H1 (cell line): Measurements from ENCODE around the gene ANKRD2. TPM values are rescaled to one million over a fixed set of nuclear protein-coding genes. Genes with fewer than 3 reads are reported as not detected.

Experiments
- CTCF ChIA-PET: fragments of 300-600 bp; sonication (Branson Sonifier 250); formaldehyde crosslinking; loops from one replicate; lab custom pipeline; 2021; ENCODE audit not compliant: partially characterized antibody; lab: Charles Lee
- POLR2A ChIA-PET: fragments of 300-600 bp; sonication (Branson Sonifier 250); formaldehyde crosslinking; loops from one replicate; lab custom pipeline; 2021; ENCODE audit warnings: inconsistent platforms; ENCODE audit not compliant: partially characterized antibody; lab: Charles Lee
- DNase-seq, 2 experiments: peaks; one replicate each; pipeline versions ENCODE4 v3.0.0 to v3.0.0-alpha.2; 2010 to 2022; ENCODE audit warnings: low spot score in 2 of 2, low read depth in 1 of 2, mixed read lengths in 1 of 2
- FAIRE-seq: peaks from 2 replicates; lab custom pipeline; 2011; peaks lifted over from hg19 to GRCh38; lab: Jason Lieb, UNC
- H2AFZ ChIP-seq: 2 replicates; pipeline ENCODE4 v1.8.1; 2012; ENCODE audit warnings: low read length, inconsistent platforms
- H2AK5ac ChIP-seq: 2 replicates; pipeline ENCODE4 v1.6.1; 2013; ENCODE audit warnings: low read depth, low read length
- H2BK120ac ChIP-seq: replicated peaks from 2 replicates; pipeline ENCODE3; 2013; ENCODE audit warnings: low read depth, low read length, inconsistent platforms
- H2BK12ac ChIP-seq: 2 replicates; pipeline ENCODE4 v1.6.1; 2013; ENCODE audit warnings: low read depth, low read length
- H2BK15ac ChIP-seq: 2 replicates; pipeline ENCODE4 v1.6.1; 2013; ENCODE audit warnings: low read length
- H2BK20ac ChIP-seq: 2 replicates; pipeline ENCODE4 v1.6.1; 2013; ENCODE audit warnings: low read length
- H2BK5ac ChIP-seq: 2 replicates; pipeline ENCODE4 v1.6.1; 2013; ENCODE audit warnings: low read depth, low read length
- H3K14ac ChIP-seq: 2 replicates; pipeline ENCODE4 v1.6.1; 2013; ENCODE audit warnings: inconsistent platforms; ENCODE audit not compliant: insufficient read length
- H3K18ac ChIP-seq: 2 replicates; pipeline ENCODE4 v1.6.1; 2013; ENCODE audit warnings: low read length; ENCODE audit errors: extremely low read depth
- H3K23ac ChIP-seq: 2 replicates; pipeline ENCODE4 v1.6.1; 2013; ENCODE audit warnings: inconsistent platforms; ENCODE audit not compliant: insufficient read length
- H3K23me2 ChIP-seq: 2 replicates; pipeline ENCODE4 v1.6.1; 2013; ENCODE audit warnings: low read depth, low read length
- H3K27ac ChIP-seq: 2 replicates; pipeline ENCODE4 v1.6.1; 2011; ENCODE audit warnings: low read depth, low read length, inconsistent platforms
- H3K27me3 ChIP-seq, 4 experiments: replicated peaks in 1 of 4; 1 replicate in 1 of 4; 2 replicates in 3 of 4; pipeline versions ENCODE4 v1.6.1 to v1.8.1; 2011 to 2013; ENCODE audit warnings: low read length in 3 of 4, mild to moderate bottlenecking in 3 of 4, inconsistent platforms in 2 of 4, mixed read lengths in 2 of 4, moderate library complexity in 1 of 4; ENCODE audit not compliant: control insufficient read depth in 3 of 4, insufficient read depth in 3 of 4; ENCODE audit errors: extremely low read depth in 1 of 4
- H3K36me3 ChIP-seq, 4 experiments: 2 replicates each; pipeline versions ENCODE4 v1.6.1 to v1.8.1; 2011 to 2013; ENCODE audit warnings: mild to moderate bottlenecking in 4 of 4, low read length in 3 of 4, moderate library complexity in 2 of 4, control low read depth in 1 of 4, inconsistent platforms in 1 of 4; ENCODE audit not compliant: insufficient read depth in 4 of 4, control insufficient read depth in 2 of 4
- H3K4ac ChIP-seq: replicated peaks from 2 replicates; pipeline ENCODE3; 2013; ENCODE audit warnings: low read length, low read depth, mixed read lengths, inconsistent platforms; ENCODE audit not compliant: insufficient read length
- H3K4me1 ChIP-seq, 4 experiments: replicated peaks in 1 of 4; 1 replicate in 1 of 4; 2 replicates in 3 of 4; pipeline versions ENCODE4 v1.6.1 to v1.8.1; 2011 to 2013; ENCODE audit warnings: low read length in 3 of 4, inconsistent platforms in 2 of 4, mixed read lengths in 1 of 4; ENCODE audit not compliant: insufficient read depth in 4 of 4, control insufficient read depth in 3 of 4
- H3K4me2 ChIP-seq, 2 experiments: 2 replicates each; pipeline versions ENCODE4 v1.6.1 to v1.8.1; 2011 to 2013; ENCODE audit warnings: low read depth in 2 of 2, low read length in 2 of 2, control low read depth in 1 of 2, inconsistent platforms in 1 of 2, mild to moderate bottlenecking in 1 of 2; ENCODE audit not compliant: insufficient read depth in 1 of 2
- H3K4me3 ChIP-seq, 4 experiments: fragments of 200-600, 300-600 bp in 1 of 4; sonication (generic), shearing (Covaris generic), sonication (Bioruptor Twin) in 1 of 4; 2 replicates each; pipeline versions ENCODE4 v1.5.1 to v1.8.1; 2011 to 2016; ENCODE audit warnings: low read length in 4 of 4, low read depth in 3 of 4, control low read depth in 2 of 4, inconsistent platforms in 2 of 4, mild to moderate bottlenecking in 2 of 4, mixed read lengths in 1 of 4, moderate library complexity in 1 of 4; ENCODE audit not compliant: insufficient read depth in 2 of 4; ENCODE audit errors: extremely low read depth in 1 of 4
- H3K56ac ChIP-seq: replicated peaks from 2 replicates; pipeline ENCODE3; 2013; ENCODE audit warnings: low read depth, mild to moderate bottlenecking, mixed read lengths, low read length, inconsistent platforms; ENCODE audit not compliant: insufficient read length
- H3K79me1 ChIP-seq: 2 replicates; pipeline ENCODE4 v1.6.1; 2013; ENCODE audit warnings: low read depth, low read length, control low read depth
- H3K79me2 ChIP-seq, 2 experiments: 2 replicates each; pipeline versions ENCODE4 v1.6.1 to v1.8.1; 2012 to 2013; ENCODE audit warnings: low read length in 2 of 2, mild to moderate bottlenecking in 2 of 2, inconsistent platforms in 1 of 2; ENCODE audit not compliant: insufficient read depth in 2 of 2, control insufficient read depth in 1 of 2
- H3K9ac ChIP-seq, 4 experiments: replicated peaks in 1 of 4; 1 replicate in 1 of 4; 2 replicates in 3 of 4; pipeline versions ENCODE4 v1.6.1 to v1.8.1; 2011 to 2013; ENCODE audit warnings: low read depth in 3 of 4, low read length in 3 of 4, control low read depth in 2 of 4, mild to moderate bottlenecking in 2 of 4, moderate library complexity in 2 of 4, inconsistent platforms in 1 of 4; ENCODE audit errors: extremely low read depth in 1 of 4
- H3K9me3 ChIP-seq, 2 experiments: 2 replicates each; pipeline versions ENCODE4 v1.6.1 to v1.8.1; 2012 to 2013; ENCODE audit warnings: mild to moderate bottlenecking in 2 of 2, moderate library complexity in 2 of 2, control low read depth in 1 of 2, inconsistent platforms in 1 of 2, low read depth in 1 of 2, low read length in 1 of 2, mixed read lengths in 1 of 2; ENCODE audit not compliant: insufficient read depth in 2 of 2
- H4K20me1 ChIP-seq, 2 experiments: replicated peaks in 1 of 2; 2 replicates each; pipeline versions ENCODE3 to v1.8.1; 2011 to 2013; ENCODE audit warnings: inconsistent platforms in 2 of 2, low read length in 2 of 2, mild to moderate bottlenecking in 1 of 2; ENCODE audit not compliant: insufficient read depth in 2 of 2, control insufficient read depth in 1 of 2
- H4K5ac ChIP-seq: 2 replicates; pipeline ENCODE4 v1.6.1; 2013; ENCODE audit warnings: low read length, low read depth, mixed read lengths, inconsistent platforms; ENCODE audit not compliant: insufficient read length
- H4K8ac ChIP-seq: 2 replicates; pipeline ENCODE4 v1.8.0; 2013; ENCODE audit warnings: mild to moderate bottlenecking, moderate library complexity, low read length, inconsistent platforms; ENCODE audit not compliant: insufficient read depth; ENCODE audit errors: extremely low read depth
- H4K91ac ChIP-seq: replicated peaks from 2 replicates; pipeline ENCODE3; 2013; ENCODE audit warnings: low read length, mixed read lengths, inconsistent platforms; ENCODE audit not compliant: insufficient read length
- BCL11A ChIP-seq, 2 experiments: IDR thresholded peaks; one replicate each; pipeline ENCODE4 v1.6.1; 2011; ENCODE audit warnings: low read depth in 2 of 2, low read length in 2 of 2, mild to moderate bottlenecking in 2 of 2
- CBX5 ChIP-seq: fragments of 300-800, 300-1000 bp; sonication (generic); IDR thresholded peaks from 2 replicates; pipeline ENCODE4 v1.7.1; 2016; ENCODE audit warnings: antibody characterized with exemption, low read length, low read depth
- CBX8 ChIP-seq: fragments of 300-800, 300-1000 bp; sonication (generic); IDR thresholded peaks from 2 replicates; pipeline ENCODE4 v1.7.1; 2016; ENCODE audit warnings: low read depth, low read length, borderline replicate concordance
- CEBPB ChIP-seq: IDR thresholded peaks from 2 replicates; pipeline ENCODE4 v1.6.1; 2012; ENCODE audit warnings: low read depth, low read length
- EP300 ChIP-seq, 2 experiments: IDR thresholded peaks; 1 replicate in 1 of 2; 2 replicates in 1 of 2; pipeline ENCODE4 v1.6.1; 2011 to 2012; ENCODE audit warnings: low read depth in 2 of 2, low read length in 2 of 2, mild to moderate bottlenecking in 2 of 2, borderline replicate concordance in 1 of 2, inconsistent platforms in 1 of 2, moderate library complexity in 1 of 2
- NANOG ChIP-seq: IDR thresholded peaks from 2 replicates; pipeline ENCODE4 v1.6.1; 2011; ENCODE audit warnings: low read length, low read depth, mild to moderate bottlenecking, inconsistent platforms; ENCODE audit not compliant: insufficient read depth, poor library complexity, severe bottlenecking
- POLR2A ChIP-seq, 2 experiments: IDR thresholded peaks; 1 replicate in 1 of 2; 2 replicates in 1 of 2; pipeline ENCODE4 v1.6.1; 2011; ENCODE audit warnings: low read depth in 2 of 2, low read length in 2 of 2, mild to moderate bottlenecking in 2 of 2; ENCODE audit errors: control extremely low read depth in 1 of 2
- SIRT6 ChIP-seq: IDR thresholded peaks from one replicate; pipeline ENCODE4 v1.7.1; 2012; ENCODE audit warnings: low read length, inconsistent platforms
- SIX5 ChIP-seq: IDR thresholded peaks from 2 replicates; pipeline ENCODE4 v1.6.1; 2011; ENCODE audit warnings: mild to moderate bottlenecking, low read depth, low read length
- YY1 ChIP-seq: IDR thresholded peaks from 2 replicates; pipeline ENCODE4 v1.6.1; 2011; ENCODE audit warnings: low read depth, mild to moderate bottlenecking, low read length
- WGBS, 2 experiments: shearing (Covaris generic) in 1 of 2; methylation state at CpG; one replicate each; pipeline versions ENCODE4 v1.1.6 to v1.1.7; 2013 to 2015; ENCODE audit warnings: low lambda C conversion rate in 2 of 2, mixed read lengths in 2 of 2, inconsistent platforms in 1 of 2, low coverage in 1 of 2, missing lambda C conversion rate in 1 of 2; ENCODE audit not compliant: insufficient replicate concordance in 2 of 2, insufficient coverage in 1 of 2, insufficient read length in 1 of 2; ENCODE audit errors: extremely low coverage in 1 of 2, missing lambda C conversion rate in 1 of 2; 5-methylcytosine and 5-hydroxymethylcytosine counted together
- polyA plus RNA-seq, 7 experiments: library from polyadenylated mRNA; depleted of rRNA in 3 of 7; stranded (reverse) in 5 of 7; unstranded in 2 of 7; fragments of >200 nt in 5 of 7; fragments of 200-250 nt in 2 of 7; gene quantifications; 1 replicate in 5 of 7; 2 replicates in 1 of 7; 4 replicates in 1 of 7; pipeline versions ENCODE4 v1.2.1 to v1.2.3, GENCODE V29; 2011 to 2013; ENCODE audit warnings: missing spikeins in 2 of 7, mixed read lengths in 2 of 7
- total RNA-seq: library from RNA; stranded (reverse); fragmentation: NEBNext Ultra II Directional; extraction: Animal tissue kit (Norgen Biotek cat#: 25700); gene quantifications from 2 replicates; pipeline ENCODE4 v1.2.1, GENCODE V29; 2021
- TF ChIP-seq, protein P1 (sequence below): IDR thresholded peaks from 2 replicates; pipeline ENCODE4 v1.6.1; 2012; ENCODE audit warnings: inconsistent platforms
- TF ChIP-seq, protein P2 (sequence below): IDR thresholded peaks from 2 replicates; pipeline ENCODE4 v1.6.1; 2012; ENCODE audit warnings: inconsistent platforms

The ANKRD2 gene
- total and polyA plus RNA-seq, 2 of the 8 experiments (the other 6 are each of a cell fraction or from before 2014, with no cell fraction given), result not detected

DNA sequence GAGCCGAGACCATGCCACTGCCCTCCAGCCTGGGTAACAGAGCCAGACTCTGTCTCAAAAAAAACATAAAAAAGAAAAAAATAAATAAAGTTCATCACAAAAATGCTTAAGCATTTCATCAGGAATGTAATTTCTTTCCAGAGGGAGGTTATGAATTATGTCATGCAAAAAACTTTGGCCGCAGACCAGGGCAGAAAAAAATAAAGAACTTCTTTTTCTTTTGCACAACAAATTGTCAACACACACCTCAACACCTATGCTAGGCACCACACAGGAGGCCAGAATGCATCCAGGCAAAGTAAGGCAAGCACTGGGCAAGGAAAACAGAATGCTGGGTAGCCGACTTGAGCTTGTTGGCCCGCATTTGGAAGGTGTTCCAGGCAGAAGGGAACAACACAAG lies 20.8 kb downstream of the ANKRD2 start:
- Histone ChIP-seq H2BK12ac (no peak overlapping the region), H2AFZ (no peak overlapping the region), H3K4me1 (no peaks in the 10 kb centered on the region), H3K14ac (no peak overlapping the region), H3K79me2 (no peaks in the 10 kb centered on the region), H3K9ac (no peak overlapping the region), H3K27ac (no peak overlapping the region), H4K91ac (no peak overlapping the region), H3K18ac (no peak overlapping the region), H3K4ac (no peak overlapping the region), H3K56ac (no peak overlapping the region), H2BK15ac (no peak overlapping the region), H3K36me3 (no peaks in the 10 kb centered on the region), H2AK5ac (no peak overlapping the region), H2BK20ac (no peak overlapping the region), H4K8ac (no peak overlapping the region), H3K79me1 (no peaks in the 10 kb centered on the region), H3K4me2 (no peak overlapping the region), H3K23ac (no peak overlapping the region), H2BK120ac (no peak overlapping the region), H3K23me2 (peaks cover 1% of the 10 kb centered on the region; the same call in 1 of the 2 replicates), H3K27me3 (no peaks in the 10 kb centered on the region), H3K4me3 (no peak overlapping the region), H4K20me1 (no peaks in the 10 kb centered on the region), H4K5ac (no peak overlapping the region), H3K9me3 (no peaks in the 10 kb centered on the region), H2BK5ac (no peak overlapping the region)
- FAIRE-seq, result no peak
- POLR2A ChIA-PET, result no interaction called here
- DNase-seq, result no peak
- 95% methylated on average over 4 of the region's 4 CpGs; no CpG with 5 or more reads in 1 of the 2 experiments for WGBS, 2 experiments
- CTCF ChIA-PET, result interaction anchor here (1.2 kb wide), 1 partner anchor 21 kb away, joined by 5 read pairs; the partner anchor contains the start of gene ANKRD2
- TF ChIP-seq BCL11A (IDR thresholded peaks at IDR 0.05; ENCODE audit: low read depth in 2 of 2, low read length in 2 of 2) (no peak), YY1 (no peak), SIRT6 (no peak), NANOG (no peak), POLR2A (IDR thresholded peaks at IDR 0.05; ENCODE audit: control extremely low read depth in 1 of 2, low read depth in 2 of 2, low read length in 2 of 2) (no peak), CBX8 (no peak), CEBPB (no peak), CBX5 (no peak), SIX5 (no peak), EP300 (IDR thresholded peaks at IDR 0.05; ENCODE audit: borderline replicate concordance in 1 of 2, low read depth in 2 of 2, low read length in 2 of 2) (no peak)
- TF ChIP-seq, protein P1, sequence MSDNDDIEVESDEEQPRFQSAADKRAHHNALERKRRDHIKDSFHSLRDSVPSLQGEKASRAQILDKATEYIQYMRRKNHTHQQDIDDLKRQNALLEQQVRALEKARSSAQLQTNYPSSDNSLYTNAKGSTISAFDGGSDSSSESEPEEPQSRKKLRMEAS, result no peak
- TF ChIP-seq, protein P2, sequence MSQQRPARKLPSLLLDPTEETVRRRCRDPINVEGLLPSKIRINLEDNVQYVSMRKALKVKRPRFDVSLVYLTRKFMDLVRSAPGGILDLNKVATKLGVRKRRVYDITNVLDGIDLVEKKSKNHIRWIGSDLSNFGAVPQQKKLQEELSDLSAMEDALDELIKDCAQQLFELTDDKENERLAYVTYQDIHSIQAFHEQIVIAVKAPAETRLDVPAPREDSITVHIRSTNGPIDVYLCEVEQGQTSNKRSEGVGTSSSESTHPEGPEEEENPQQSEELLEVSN, result no peak
- TF ChIP-seq, all 59 proteins: peak for 0
